ENCODE measurements around the gene DTD2.

- TF ChIP-seq EZH2phosphoT487 (IDR thresholded peaks at IDR 0.05; ENCODE audit: insufficient read depth, low read depth) (no peak), EZH2 (IDR thresholded peaks at IDR 0.05; ENCODE audit: insufficient read depth, poor library complexity, severe bottlenecking) (no peak)
Measured at GRCh38 chr14:31426663-31427062, 30.6 kb downstream of the DTD2 start.

All from GM23248 (cell line).